GM23248 (cell line): ENCODE results near the gene PACSIN1. TPM values are rescaled to one million over a fixed set of nuclear protein-coding genes. Genes with fewer than 3 reads are reported as not detected.

Experiments used
- DNase-seq: peaks from one replicate; pipeline ENCODE4 v3.0.0-alpha.2; 2015
- H2AFZ ChIP-seq: fragments of 200-600 bp; sonication (generic); 2 replicates; pipeline ENCODE4 v1.6.1; 2016; ENCODE audit warnings: antibody characterized with exemption
- H3F3A ChIP-seq: fragments of 200-600 bp; sonication (generic); 2 replicates; pipeline ENCODE4 v1.6.1; 2016; ENCODE audit warnings: mild to moderate bottlenecking, antibody characterized with exemption, mixed run types; ENCODE audit not compliant: insufficient read depth
- H3K27ac ChIP-seq: fragments of 200-600 bp; sonication (generic); 2 replicates; pipeline ENCODE4 v1.5.1; 2016; ENCODE audit warnings: mild to moderate bottlenecking
- H3K27me3 ChIP-seq: fragments of 200-600 bp; sonication (generic); replicated peaks from 2 replicates; pipeline ENCODE4 v1.6.1; 2016; ENCODE audit warnings: mild to moderate bottlenecking; ENCODE audit not compliant: insufficient read depth
- H3K36me3 ChIP-seq: fragments of 200-600 bp; sonication (generic); 2 replicates; pipeline ENCODE4 v1.6.1; 2016; ENCODE audit warnings: low read depth, mild to moderate bottlenecking
- H3K4me1 ChIP-seq: fragments of 200-600 bp; sonication (generic); 2 replicates; pipeline ENCODE4 v1.6.1; 2016; ENCODE audit warnings: mild to moderate bottlenecking; ENCODE audit not compliant: insufficient read depth
- H3K4me2 ChIP-seq: fragments of 200-600 bp; sonication (generic); one replicate; pipeline ENCODE4 v1.6.1; 2016; ENCODE audit warnings: mild to moderate bottlenecking; ENCODE audit not compliant: unreplicated experiment
- H3K4me3 ChIP-seq: fragments of 200-600 bp; sonication (generic); 2 replicates; pipeline ENCODE4 v1.5.1; 2016; ENCODE audit warnings: mild to moderate bottlenecking
- H3K79me2 ChIP-seq: fragments of 200-600 bp; sonication (generic); 2 replicates; pipeline ENCODE4 v1.6.1; 2016; ENCODE audit warnings: mild to moderate bottlenecking; ENCODE audit not compliant: insufficient read depth
- H3K9ac ChIP-seq: fragments of 200-600 bp; sonication (generic); 2 replicates; pipeline ENCODE4 v1.6.1; 2016; ENCODE audit warnings: mild to moderate bottlenecking
- H3K9me2 ChIP-seq: fragments of 200-600 bp; sonication (generic); 2 replicates; pipeline ENCODE4 v1.6.1; 2016; ENCODE audit warnings: mixed run types, mild to moderate bottlenecking, moderate library complexity; ENCODE audit not compliant: insufficient read depth
- H3K9me3 ChIP-seq: fragments of 200-600 bp; sonication (generic); one replicate; pipeline ENCODE4 v1.6.1; 2017; ENCODE audit warnings: low read depth
- H4K20me1 ChIP-seq: fragments of 200-600 bp; sonication (generic); 2 replicates; pipeline ENCODE4 v1.6.0; 2016; ENCODE audit not compliant: insufficient read depth
- EZH2 ChIP-seq: fragments of 200-600 bp; sonication (generic); IDR thresholded peaks from 2 replicates; pipeline ENCODE4 v1.6.1; 2018; ENCODE audit warnings: antibody characterized with exemption, mild to moderate bottlenecking; ENCODE audit not compliant: insufficient read depth, poor library complexity, severe bottlenecking
- EZH2phosphoT487 ChIP-seq: fragments of 200-600 bp; sonication (generic); IDR thresholded peaks from 2 replicates; pipeline ENCODE4 v1.6.1; 2018; ENCODE audit warnings: antibody characterized with exemption, moderate library complexity, mild to moderate bottlenecking, low read depth; ENCODE audit not compliant: insufficient read depth
- WGBS, 2 experiments: methylation state at CpG; one replicate each; pipeline ENCODE4 v1.1.6; 2015 to 2017; ENCODE audit warnings: low lambda C conversion rate in 2 of 2, low coverage in 1 of 2; ENCODE audit errors: missing lambda C conversion rate in 2 of 2; 5-methylcytosine and 5-hydroxymethylcytosine counted together
- in situ Hi-C: fragments of 300-500 bp; cut with MboI; formaldehyde crosslinking; loops from 2 replicates; pipeline ENCODE4 v1.15.0; 2020
- polyA plus RNA-seq: library from polyadenylated mRNA; unstranded; fragments of >200 nt; fragmentation: Nextera tagmentation; extraction: Ambion mirVana; gene quantifications from 2 replicates; pipeline ENCODE4 v1.2.1, GENCODE V29; 2016
- total RNA-seq: library from RNA; depleted of rRNA; stranded (reverse); fragments of >200 nt; shearing (Covaris generic); gene quantifications from 2 replicates; pipeline ENCODE4 v1.2.3, GENCODE V29; 2014; rRNA removed

Gene PACSIN1
- total and polyA plus RNA-seq, 2 experiments from 2014 or later, result not detected

GRCh38 chr6:34584694-34585093, 118.8 kb downstream of the PACSIN1 start:
- TF ChIP-seq EZH2phosphoT487, result no peak
- TF ChIP-seq EZH2, result no peak
- peaks cover 14% of the 10 kb centered on the region for H3K4me1 ChIP-seq
- peaks cover 4% of the 10 kb centered on the region; the same call in 1 of the 2 replicates for H3F3A ChIP-seq
- no peak overlapping the region for H3K27ac ChIP-seq
- H4K20me1 ChIP-seq, result no peaks in the 10 kb centered on the region
- peaks cover 27% of the 10 kb centered on the region; the same call in 1 of the 2 replicates for H3K79me2 ChIP-seq
- no peak overlapping the region for H3K9ac ChIP-seq
- no peaks in the 10 kb centered on the region for H3K9me2 ChIP-seq
- WGBS, 2 experiments, result 91 to 94% methylated on average over 9 of the region's 9 CpGs
- in situ Hi-C loops, result no loop called here
- H2AFZ ChIP-seq, result no peak overlapping the region
- H3K4me3 ChIP-seq, result no peak overlapping the region
- H3K4me2 ChIP-seq, result no peak overlapping the region
- no peaks in the 10 kb centered on the region for H3K27me3 ChIP-seq
- no peaks in the 10 kb centered on the region for H3K9me3 ChIP-seq
- H3K36me3 ChIP-seq, result no peaks in the 10 kb centered on the region
- no peak for DNase-seq

Other genes with a start within 250 kb of the PACSIN1 start
- 197 and 243 TPM in 2 replicates for gene HMGA1, start 229.2 kb upstream of the PACSIN1 start, total RNA-seq
- 332 and 351 TPM in 2 replicates for gene HMGA1, start 229.2 kb upstream of the PACSIN1 start, polyA plus RNA-seq
- gene SMIM29, start 217.1 kb upstream of the PACSIN1 start, total RNA-seq, result 27.6 and 35.1 TPM in 2 replicates
- 55.1 and 58.3 TPM in 2 replicates for gene SMIM29, start 217.1 kb upstream of the PACSIN1 start, polyA plus RNA-seq
- gene NUDT3, start 73.4 kb upstream of the PACSIN1 start, total RNA-seq, result 11.5 and 13.8 TPM in 2 replicates
- gene NUDT3, start 73.4 kb upstream of the PACSIN1 start, polyA plus RNA-seq, result 8.1 and 8.9 TPM in 2 replicates
- gene RPS10, start 40.0 kb upstream of the PACSIN1 start, total RNA-seq, result 1,857 and 2,539 TPM in 2 replicates
- 573 and 596 TPM in 2 replicates for gene RPS10, start 40.0 kb upstream of the PACSIN1 start, polyA plus RNA-seq
- not detected in 2 replicates for gene SPDEF, start 90.3 kb downstream of the PACSIN1 start, total RNA-seq
- gene SPDEF, start 90.3 kb downstream of the PACSIN1 start, polyA plus RNA-seq, result not detected in 2 replicates
- gene ILRUN, start 230.7 kb downstream of the PACSIN1 start, total RNA-seq, result 32.6 and 41.4 TPM in 2 replicates
- gene ILRUN, start 230.7 kb downstream of the PACSIN1 start, polyA plus RNA-seq, result 8.4 and 8.5 TPM in 2 replicates